NCI-H2107 treated with DMSO at 0.1 percent for 48 hours (cell line): ENCODE data around the gene FMN2.
A peak's percentile ranks its signal among the peaks of the same experiment; 100 is the strongest.
"Not testable (repeated sequence)": the region's sequence is repeated elsewhere in the genome, so short reads cannot be mapped to it uniquely, and the experiment has no call there.

Experiments used
- DNase-seq: peaks from one replicate; lab custom pipeline; 2025; ENCODE audit not compliant: unreplicated experiment; lab: John Stamatoyannopoulos, UW

FMN2 gene

DNA sequence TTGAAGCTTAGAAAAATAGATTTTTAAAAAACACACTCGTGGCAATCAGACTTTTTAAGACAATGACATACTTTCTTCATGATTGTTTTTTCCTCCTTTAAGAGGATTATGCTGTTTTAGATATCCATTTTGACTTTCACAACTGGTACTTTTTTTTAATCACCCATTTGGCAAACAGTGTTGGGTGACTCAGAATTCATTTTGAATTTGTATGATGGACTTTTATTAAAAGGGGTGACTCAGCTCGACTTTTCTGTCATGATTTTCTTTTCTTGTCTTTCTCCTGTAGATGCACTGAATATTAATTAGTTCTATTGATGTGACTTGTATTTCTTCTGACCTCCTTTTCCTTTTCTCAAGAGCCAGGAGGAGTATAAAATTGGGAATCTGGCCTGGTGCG is 44.7 kb downstream of the FMN2 start:
- DNase-seq: no peak

DNA sequence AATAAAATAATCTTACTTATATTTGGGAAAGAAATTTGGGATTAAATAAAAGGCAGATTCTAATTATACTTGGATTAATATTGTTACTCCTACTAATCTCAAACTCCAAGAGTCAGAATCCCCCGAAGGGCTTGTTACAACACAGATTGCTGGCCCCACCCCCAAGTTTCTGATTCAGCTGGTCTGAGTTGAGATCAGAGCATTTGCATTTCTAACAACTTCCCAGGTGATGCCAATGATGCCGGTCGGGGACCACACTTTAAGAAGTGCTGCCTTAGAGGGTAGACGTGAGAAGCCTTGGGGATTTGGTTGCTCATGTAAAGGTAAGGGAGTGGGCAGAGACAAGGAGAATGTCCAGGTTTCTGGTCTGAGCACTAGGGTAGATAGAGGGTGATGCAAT is 47.2 kb downstream of the FMN2 start:
- no peak for DNase-seq

DNA sequence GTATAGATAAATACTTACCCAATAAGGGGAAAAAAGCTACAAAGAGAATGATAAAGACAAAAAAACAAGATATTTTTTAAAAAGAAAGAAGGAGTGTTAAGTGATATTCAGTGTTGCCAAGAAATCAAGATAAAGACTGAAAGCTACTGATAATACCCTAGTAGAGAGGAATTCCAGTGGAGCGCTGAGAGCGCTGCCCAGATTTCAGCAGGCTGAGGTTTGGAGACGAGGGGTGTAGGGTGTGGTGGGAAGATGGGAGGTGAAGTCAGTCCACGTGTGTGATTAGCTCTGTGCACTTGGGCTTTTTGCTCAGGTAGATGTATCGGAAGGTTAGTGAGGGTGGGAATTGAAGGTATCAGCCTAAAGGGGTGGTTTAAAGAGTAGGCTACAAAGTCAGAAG is 47.8 kb downstream of the FMN2 start:
- no peak for DNase-seq

DNA sequence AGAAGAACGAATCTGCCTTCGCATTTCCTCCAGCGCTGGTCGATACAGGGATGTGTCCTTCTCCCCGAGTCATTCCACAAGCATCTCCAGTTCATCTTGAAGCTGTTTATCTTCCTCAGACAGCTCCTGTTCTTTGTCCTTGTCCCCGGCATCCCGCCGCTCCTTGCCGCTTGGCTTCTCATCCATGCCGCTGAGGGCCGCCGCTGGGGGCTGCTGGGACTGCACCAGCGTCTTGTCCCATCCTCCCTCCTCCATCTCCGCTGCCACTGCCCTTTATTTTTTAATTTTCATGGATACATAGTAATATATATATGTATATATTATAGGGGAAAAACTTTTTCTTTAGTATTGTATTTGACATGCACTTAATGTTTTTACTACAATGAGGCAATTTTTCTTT is 53.4 kb downstream of the FMN2 start:
- DNase-seq: no peak

DNA sequence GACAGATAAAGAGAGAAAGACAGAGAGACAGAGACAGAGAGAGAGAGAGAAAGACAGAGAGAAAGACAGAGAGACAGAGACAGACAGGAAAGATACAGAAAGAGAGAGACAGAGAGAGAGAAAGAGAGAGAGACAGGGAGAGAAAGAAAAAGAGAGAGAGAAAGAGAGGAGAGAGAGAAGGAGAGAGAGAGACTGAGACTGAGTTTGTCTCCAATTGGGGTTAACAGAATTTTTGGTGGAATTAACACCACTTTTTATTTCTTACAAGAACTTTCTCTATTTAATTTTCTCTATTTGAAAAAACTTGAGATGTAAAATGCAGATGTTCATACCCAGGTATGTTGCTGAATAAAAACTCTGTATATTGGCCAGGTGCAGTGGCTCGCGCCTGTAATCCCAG is 56.6 kb downstream of the FMN2 start:
- no peak for DNase-seq

DNA sequence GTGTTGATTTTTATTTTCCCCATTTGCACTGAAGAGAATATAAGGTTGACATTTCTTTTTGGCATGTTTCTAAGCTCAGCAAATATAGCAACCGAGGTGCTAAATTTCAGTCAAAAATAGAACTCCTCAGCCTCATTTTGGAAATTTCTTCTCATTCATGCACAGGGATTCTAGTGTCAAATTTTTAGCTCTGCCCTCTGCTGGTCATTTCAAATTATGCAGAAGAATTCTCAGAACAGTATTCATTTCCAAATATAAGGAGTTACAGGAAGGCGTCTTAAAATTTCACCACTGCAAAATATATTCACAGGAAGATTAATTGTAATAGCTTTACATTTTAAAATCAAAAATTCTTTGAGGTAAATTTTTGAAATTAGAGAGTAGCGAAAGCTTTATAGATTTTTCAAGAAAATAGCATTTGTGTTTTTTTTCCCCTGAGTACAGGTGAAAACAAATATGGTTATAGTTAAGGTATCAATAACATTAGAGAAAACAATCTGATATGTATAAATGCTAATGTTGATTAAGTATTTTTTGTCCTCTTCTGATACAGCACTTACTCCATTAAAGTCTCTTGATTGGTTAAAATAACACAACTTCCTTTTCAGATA is 57.9 kb downstream of the FMN2 start:
- peak; percentile 18 for DNase-seq

DNA sequence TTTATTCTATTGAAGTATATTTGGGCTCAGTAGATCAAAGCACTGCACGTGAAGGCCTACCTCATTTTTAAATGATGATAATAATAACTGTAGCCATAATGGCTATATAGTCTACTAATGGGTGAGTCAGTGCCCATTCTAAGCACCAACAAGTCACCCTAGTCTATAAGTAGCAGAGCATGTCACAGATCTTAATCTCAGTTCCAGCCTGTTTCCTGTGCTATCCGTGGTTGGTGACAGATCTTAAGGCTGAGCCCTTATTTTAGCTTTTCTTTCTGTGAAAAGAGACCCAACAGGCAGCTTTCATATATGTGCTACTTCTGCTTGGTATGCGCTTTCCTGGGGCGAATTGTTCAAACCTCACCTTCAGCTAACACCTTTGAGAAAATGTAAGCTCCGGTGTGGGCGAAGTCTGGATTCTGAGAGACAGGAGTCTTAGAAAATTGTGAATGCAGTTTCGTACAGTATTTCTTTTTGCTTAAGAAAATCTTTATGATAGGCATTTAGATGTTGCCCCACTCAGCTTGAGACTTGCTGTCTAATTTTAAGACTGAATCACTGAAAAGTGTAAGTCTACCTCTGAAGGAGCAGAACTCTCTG is 59.6 kb downstream of the FMN2 start:
- DNase-seq: no peak

DNA sequence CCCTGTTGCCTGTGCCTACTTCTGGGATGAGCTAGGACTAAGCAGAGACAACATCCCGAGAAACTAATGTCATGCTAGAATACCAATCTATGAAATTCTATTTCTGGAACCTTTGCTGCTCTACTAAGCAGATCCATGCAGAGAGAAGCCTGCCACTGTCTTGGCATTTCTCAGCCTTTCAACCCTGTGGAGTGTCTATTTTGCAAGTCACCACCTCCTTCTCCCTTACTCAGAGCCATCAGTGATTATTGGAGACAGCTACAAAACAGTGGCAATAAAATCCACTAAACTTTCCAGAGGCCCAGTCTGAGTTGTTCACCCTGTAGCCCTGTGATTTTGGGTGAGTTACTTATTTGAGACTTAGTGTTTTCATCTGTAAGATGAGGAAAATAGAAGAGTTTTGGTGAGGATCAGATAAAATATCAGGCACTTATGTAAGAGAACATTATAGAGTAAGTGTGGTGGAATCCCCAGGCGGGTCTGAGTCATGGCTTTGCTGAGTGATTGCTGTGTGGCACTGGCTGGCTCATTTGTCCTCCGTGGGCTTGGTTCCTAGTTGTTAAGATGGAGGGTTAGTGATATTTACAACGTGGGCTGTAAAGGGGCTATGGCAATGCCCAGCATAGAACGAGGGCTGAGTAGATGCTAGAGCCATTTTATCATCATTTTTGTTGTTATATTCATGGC is 61.1 kb downstream of the FMN2 start:
- DNase-seq: no peak

DNA sequence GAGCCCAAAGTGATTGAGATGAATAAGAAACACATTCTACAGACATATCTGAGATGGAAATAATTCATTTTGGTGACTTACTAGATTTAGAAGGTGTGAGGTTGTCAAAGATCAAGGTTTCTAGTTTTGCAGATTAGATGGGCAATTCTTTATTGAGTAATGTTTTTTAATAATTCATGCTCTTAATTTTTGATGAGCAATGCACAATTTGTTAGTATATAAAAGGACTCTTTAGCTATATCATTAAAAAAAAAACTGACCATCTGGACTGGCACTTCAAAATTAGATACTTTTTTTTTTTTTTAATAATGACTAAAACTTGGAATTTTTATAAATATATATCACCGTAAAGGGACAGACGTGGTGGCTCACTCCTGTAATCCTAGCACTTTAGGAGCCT is 63.9 kb downstream of the FMN2 start:
- DNase-seq: no peak

DNA sequence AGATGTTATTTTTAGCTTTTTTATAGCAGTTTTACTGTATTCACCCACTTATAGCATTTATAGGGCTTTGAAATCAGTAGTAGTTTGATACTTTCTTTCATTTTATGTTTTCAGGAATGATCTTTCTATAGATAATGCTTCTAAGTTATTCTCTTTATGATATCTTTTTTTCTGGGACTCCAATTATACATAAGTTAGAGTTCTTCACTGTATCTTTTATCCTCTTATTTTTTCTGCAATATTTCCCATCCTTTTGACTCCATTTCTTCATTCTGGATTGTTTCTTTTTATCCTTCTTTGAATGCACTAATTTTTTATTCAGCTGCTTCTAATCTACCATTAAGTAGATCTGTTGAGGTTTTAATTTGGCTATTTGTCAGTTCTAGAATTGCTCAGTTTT is 73.1 kb downstream of the FMN2 start:
- no peak for DNase-seq

DNA sequence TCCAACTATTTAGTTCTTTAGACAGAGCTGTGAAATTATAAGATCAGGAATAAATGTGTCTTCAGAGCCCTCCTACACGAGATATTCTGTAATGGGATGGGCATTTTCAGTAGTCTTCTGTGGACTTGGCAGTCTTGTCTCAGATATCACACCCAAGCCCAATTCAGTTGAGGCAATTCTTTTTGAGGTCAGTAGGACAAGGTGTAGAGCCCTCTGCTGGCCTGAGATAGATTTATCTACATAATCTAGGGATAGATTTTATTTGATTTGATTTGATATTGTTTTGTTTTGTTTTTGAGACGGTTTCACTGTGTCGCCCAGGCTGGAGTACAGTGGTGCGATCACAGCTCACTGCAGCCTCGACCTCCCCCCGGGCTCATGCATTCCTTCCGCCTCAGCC is 77.5 kb downstream of the FMN2 start:
- no peak for DNase-seq

DNA sequence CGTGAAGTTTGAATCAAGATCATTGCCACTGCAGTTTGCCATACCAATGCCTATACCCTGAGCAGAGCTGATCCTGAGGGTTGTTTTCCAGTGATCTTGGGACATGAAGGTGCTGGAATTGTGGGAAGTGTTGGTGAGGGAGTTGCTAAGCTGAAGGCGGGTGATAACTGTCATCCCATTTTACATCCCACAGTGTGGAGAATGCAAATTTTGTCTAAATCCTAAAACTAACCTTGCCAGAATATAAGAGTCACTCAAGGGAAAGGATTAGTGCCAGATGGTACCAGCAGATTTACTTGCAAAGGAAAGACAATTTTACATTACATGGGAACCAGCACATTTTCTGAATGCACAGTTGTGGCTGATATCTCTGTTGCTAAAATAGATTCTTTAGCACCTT is 78.6 kb downstream of the FMN2 start:
- no peak for DNase-seq

DNA sequence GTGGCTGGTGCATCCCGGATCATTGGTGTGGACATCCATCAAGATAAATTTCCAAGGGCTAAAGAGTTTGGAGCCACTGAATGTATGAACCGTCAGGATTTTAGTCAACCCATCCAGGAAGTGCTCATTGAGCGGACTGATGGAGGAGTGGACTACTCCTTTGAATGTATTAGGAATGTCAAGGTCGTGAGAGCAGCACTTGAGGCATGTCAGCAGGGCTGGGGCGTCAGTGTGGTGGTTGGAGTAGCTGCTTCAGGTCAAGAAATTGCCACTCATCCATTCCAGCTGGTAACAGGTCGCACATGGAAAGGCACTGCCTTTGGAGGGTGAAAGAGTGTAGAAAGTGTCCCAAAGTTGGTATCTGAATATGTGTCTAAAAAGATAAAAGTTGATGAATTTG is 79.1 kb downstream of the FMN2 start:
- no peak for DNase-seq

DNA sequence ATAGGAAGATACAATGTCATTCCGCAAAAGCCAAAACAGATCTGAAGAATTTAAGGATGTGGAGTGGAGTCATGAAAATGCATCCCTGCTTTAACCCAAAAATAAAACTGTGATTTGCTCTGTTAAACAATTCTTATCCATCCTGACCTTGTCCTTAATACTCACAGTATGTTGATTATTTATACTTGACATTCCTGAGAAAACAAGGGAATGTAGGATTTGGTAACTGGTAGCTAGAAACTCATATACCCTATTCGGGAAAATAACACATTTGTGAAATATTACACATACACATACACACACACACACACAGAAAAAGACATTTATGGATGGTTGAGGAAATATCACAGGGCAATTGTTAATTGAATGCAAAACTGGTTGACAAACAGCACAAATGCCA is 80.2 kb downstream of the FMN2 start:
- DNase-seq: no peak

DNA sequence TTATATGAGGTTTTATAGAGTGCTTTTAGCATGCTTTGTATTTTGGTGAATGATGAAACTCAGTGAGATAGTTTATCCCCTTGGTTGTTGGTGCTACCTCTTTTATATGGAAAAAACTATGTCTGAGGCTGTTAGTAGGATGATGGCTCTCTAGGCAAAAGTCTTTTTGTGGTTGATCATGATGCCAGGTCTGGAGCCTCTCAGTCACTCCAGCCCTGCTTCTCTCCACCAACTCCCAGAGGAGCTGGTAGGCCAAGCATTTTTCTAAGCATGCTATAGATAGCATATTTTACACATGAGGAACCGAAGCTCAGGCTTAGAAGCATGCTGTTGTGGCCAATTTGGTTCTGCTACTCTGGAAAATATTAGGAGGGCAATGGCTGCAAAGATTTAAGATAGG is 82.2 kb downstream of the FMN2 start:
- DNase-seq: no peak

DNA sequence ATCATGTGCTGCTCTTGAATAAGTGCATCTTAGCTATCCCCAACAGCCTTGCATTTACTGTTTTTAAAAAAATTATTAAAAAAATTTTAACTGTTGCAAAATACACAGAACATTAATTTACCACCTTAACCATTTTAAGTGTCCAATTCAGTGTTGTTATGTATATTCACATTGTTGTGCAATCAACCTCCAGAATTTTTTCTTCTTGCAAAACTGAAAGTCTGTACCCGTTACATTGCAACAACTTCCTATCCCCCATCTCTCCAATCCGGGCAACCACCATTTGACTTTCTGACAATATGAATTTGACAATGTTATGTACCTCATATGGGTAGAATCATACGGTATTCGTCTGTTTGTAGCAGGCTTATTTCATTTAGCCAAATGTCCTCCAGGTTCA is 83.1 kb downstream of the FMN2 start:
- DNase-seq: no peak

DNA sequence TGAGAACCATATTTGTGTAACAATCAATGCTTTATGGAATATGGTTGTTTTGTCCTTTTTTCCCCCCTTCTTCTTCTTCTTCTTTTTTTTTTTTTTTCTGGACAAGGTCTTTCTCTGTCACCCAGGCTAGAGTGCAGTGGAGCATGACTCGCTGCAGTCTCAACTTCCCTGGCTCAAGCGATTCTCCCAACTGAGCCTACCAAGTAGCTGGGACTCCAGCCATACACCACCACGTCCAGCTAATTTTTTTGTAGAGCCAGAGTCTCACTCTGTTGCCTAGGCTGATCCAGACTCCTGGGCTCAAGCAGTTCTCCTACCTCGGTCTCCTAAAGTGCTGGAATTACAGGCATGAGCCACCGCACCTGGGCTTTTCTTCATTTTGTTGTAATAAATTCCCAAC is 86.7 kb downstream of the FMN2 start:
- DNase-seq: no peak

DNA sequence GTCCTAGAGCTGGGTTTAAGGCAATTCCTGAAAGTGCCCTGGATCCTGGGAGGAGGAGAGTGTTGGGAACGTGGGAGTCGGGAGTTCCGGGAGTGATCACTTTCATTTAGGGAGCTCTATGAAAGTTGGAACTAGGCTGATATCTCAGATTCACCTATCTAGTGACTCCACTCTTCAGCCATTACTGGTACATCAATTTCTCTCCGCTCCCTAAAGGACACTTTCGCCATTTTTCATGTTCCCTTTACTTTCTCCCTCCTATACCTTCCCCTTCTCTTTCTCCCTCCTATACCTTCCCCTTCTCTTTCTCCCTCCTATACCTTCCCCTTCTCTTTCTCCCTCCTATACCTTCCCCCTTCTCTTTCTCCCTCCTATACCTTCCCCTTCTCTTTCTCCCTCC is 93.0 kb downstream of the FMN2 start:
- DNase-seq: not testable (repeated sequence)

DNA sequence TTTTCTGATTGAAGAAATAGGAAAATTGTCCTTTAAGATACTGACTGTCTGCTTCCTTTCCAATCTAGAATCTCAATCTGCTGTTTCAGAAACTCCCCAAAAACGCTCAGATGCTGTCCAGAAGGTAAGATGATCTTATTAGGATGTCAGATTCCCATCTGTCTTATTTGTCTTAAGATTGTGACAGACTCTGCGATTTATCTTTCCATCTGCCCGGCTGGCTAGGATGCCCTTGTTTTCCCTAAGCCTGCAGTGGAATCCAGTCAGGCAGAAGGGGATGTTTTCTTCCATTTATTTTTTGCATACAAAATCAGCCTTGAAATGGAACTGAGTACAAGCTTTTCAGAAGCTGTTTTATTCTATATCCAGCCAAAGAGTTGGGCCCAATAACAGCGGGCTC is 96.5 kb downstream of the FMN2 start:
- no peak for DNase-seq

DNA sequence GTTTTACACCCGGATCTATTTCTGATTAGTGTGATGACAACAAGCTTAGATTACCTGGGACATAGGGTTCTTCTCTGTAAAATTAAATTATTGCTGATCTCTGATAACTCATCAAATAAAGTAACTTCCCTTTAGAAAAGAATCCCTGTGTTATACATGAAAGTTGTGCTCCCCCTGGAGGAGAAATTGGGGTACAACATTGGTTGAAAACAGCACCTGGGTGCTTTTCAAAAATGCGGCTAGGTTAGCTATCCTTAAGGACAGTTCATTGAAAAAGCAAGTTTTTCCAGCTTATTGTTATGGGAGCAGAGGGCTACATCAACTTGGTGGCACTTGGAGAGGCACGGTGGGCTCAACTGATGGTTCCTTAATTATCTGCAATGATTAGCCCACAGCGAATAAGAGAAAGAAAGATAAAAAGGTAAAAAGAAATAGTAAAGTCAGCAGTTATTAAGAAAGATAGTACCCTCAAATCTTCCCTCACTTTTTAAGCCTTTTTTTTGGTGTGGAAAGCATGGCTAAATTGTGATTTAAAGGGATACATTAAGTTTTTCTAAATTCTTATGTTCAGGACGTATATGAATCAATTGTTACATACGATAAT is 97.8 kb downstream of the FMN2 start:
- peak; percentile 26 for DNase-seq

DNA sequence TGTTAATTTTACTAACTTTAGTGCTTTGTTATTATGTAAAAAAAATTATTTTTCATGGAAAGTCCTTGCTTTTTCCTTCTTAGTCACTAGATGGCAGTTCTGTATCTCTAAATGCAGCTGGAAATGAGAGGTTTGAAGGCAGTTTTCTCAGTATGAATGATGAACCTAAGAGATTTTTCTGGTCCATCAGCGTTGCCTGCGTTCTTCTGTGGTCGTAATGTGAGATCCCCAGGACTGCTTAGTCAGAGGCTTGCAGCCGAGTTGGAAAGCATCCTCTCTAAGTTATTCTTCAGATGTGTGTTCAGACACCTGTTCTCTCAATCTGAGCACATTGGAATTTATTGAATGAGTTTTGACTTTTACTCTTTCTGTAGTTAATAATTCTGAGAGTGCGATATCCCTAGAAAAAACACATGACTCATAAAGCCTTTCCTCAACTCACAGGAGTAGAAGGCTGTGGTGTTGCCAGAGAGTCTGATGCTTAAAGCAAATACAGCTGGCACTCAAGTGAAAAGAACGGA is 99.3 kb downstream of the FMN2 start:
- peak; percentile 71 for DNase-seq

DNA sequence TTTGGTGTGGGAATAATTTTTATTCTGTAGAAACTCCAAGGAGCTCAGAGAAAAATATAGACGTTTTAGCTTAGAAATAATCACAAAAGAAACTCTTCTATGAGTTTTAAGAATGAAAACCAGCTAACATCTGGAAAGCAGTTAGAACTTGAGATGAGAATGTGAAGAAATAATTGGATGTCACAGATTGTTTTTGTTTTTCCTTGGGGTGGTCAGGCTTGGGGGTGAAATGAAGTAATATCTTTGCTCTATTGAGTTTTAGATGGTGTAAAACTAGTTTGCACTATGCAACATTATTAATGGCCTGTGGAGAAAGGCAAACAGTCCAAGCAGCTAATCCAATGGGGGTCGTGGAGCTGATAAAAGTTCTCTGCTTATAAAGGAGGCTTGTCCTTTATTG is 101.2 kb downstream of the FMN2 start:
- DNase-seq: no peak
